NK-92 treated with Interleukin-12 subunit alpha and Interleukin-12 subunit beta, amount 100 ng/mL, for 24 hours (cell line): ENCODE results near the gene CSAD.
"Not testable (repeated sequence)": the region's sequence is repeated elsewhere in the genome, so short reads cannot be mapped to it uniquely, and the experiment has no call there.

Experiments
- DNase-seq: peaks from one replicate; lab custom pipeline; 2025; lab: John Stamatoyannopoulos, UW

Gene CSAD

DNA sequence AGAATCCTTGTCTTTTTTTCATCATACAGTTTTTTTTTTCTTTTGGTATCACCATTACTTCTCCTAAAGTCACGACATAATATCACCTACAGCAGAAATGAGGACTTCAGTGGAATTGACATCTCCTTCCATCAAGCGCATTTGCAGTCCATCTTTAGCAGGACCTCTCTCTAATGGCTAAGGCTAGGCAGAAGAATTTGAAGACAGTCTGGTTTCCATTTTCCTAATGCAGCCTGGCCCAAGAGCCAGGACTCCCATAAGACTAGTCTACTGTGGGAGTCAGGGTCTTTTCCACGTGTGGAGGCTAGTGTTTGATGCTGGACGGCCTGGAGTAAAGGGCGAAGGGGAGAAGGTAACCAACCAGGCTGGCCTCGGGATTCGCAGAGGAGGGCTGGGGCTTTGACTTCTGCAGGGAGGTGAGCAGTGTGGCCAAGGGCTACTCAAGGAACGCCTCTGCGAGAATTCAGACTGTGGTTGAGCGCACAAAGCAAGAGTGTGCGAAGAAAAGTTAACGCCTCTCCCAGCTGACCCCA, 972 bp downstream of the CSAD start:
- DNase-seq = no peak

DNA sequence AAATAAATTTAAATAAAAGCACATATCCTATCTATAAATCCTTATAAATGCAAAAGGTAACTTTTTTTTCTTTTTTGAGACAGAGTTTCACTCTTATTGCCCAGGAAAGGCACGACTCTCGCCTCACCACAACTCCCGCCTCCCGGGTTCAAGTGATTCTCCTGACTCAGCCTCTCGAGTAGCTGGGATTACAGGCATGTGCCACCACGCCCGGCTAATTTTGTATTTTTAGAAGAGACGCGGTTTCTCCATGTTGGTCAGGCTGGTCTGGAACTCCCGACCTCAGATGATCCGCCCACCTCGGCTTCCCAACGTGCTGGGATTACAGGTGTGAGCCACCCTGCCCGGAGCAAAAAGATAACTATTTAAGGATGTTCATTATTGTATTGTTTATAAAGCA, 1.9 kb downstream of the CSAD start:
- not testable (repeated sequence) for DNase-seq

DNA sequence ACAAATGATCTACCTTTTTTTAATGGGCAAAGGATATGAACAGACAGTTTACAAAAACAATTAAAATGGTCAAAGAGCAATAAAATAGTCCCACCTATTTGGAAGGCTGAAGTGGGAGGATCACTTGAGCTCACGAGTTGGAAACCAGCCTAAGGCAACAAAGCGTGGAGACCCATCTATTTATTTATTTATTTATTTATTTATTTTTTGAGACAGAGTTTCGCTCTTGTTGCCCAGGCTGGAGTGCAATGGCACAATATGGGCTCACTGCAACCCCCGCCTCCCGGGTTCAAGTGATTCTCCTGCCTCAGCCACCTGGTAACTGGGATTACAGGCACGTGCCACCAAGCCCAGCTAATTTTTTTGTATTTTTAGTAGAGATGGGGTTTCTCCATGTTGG, 3.3 kb downstream of the CSAD start:
- DNase-seq = not testable (repeated sequence)

DNA sequence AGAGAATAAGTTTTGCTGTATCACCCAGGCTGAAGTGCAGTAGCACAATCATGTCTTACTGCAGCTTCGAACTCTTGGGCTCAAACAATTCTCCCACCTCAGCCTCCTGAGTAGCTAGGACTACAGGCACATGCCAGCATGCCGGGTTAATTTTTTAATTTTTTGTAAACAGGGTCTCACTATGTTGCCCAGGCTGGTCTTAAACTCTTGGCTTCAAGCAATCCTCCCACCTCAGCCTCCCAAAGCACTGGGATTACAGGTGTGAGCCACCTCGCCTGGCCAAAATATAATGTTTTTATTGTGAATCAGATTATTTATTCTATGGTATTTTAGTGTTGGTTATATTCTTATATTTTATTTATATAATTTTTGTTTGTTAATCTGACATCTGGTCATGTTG, 4.0 kb downstream of the CSAD start:
- DNase-seq = no peak

DNA sequence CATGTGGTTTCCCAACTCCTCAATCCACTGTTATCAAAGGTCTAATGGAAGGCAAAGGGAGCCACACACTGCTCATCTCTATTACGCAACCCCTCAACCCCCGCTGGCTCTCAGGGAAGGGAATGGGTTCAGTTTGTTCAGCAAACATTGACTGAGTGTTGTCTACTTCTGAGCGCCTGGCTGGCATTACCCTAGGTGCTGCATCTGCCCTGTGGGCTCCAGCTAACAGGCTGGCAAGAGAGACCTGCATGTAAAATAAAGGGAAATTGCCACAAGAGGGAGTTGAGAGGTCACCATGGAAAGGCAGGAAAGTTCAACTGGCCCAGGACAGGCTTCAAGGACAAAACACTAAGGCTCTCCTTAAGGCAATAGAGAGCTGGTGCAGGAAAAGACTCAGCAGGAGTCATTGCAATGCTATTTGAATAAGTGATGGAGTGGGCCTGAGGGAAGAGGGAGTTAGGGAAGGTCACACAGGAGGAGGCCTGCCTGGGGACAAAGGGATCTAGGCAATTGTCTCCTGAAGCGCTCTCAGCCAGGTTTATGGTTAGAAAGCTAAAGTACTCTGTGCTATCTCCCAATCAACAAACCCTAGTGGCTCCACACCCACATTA, 5.7 kb downstream of the CSAD start:
- DNase-seq = no peak

DNA sequence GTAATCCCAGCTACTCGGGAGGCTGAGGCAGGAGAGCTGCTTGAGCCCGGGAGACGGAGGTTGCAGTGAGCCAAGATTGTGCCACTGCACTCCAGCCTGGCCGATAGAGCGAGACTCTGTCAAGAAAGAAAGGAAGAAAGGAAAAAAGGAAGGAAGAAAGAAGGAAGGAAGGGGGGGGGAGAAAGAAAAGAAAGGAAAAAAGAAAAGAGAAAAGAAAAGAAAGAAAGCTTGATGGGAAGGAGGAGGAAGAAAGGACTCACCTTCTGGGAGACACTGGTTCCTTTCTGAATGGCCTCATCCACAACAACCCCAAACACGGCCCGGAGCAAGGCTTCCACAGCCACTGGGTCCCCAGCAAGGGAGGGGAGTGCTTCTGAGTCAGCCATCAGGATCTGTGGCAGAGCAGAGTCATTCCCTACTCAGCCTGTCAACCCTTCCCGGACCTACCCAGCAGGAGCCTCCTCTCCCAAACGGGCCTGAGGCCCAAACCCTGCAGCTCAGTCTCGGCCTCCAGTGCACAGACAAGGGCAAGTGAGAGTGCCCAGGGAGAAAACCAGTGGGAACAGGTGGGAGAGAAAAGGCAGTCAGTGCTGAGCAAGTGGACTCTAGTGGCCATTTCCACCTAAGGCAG, 7.5 kb downstream of the CSAD start:
- no peak for DNase-seq

DNA sequence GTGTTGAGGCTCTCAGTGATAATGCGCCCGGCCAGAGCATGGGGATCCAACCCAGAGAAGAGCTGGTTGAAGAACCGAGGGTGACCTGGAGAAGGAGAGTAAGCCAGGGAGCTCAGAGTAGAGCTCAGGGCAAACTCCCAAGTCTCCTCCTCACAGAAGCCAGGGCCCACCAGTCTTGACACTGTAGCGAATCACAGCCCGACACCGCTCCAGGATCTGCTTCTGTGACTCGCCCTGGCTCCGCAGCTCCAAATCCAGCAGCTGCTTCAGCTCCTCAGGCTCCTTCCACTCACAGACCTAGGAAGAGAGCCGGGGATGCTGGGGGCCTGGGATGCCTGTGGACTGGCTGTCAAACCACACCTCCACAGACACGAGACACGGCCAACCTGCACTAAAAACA, 8.4 kb downstream of the CSAD start:
- no peak for DNase-seq

DNA sequence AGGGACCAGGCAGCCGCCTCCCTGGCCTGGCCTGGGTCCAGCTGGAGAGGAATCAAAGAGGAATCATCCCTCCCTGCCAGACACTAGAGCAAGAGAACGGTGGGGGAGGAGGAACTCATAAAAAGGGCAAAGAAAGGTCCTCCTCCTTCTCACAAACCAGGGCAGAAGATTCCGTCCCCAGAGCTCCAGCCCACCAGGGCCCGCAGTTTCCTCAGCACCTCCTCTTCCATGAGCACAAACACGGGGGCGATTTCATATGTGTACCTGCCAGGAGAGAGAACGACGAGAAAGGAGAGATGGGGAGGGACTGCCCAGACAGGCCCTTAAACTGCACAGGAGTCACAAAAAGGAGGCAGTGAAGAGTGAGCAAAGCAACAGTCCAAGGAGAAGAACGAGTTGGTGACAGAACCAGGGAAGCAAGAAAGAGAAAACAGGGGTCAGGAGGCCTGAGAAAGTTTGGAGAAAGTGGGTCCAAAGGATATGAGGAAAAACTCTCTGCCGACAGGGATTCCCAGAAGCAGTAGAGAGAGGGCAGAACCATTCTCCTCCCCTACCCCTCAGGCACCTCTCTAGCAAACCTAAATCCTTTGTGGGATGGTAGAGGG, 8.9 kb downstream of the CSAD start:
- no peak for DNase-seq

DNA sequence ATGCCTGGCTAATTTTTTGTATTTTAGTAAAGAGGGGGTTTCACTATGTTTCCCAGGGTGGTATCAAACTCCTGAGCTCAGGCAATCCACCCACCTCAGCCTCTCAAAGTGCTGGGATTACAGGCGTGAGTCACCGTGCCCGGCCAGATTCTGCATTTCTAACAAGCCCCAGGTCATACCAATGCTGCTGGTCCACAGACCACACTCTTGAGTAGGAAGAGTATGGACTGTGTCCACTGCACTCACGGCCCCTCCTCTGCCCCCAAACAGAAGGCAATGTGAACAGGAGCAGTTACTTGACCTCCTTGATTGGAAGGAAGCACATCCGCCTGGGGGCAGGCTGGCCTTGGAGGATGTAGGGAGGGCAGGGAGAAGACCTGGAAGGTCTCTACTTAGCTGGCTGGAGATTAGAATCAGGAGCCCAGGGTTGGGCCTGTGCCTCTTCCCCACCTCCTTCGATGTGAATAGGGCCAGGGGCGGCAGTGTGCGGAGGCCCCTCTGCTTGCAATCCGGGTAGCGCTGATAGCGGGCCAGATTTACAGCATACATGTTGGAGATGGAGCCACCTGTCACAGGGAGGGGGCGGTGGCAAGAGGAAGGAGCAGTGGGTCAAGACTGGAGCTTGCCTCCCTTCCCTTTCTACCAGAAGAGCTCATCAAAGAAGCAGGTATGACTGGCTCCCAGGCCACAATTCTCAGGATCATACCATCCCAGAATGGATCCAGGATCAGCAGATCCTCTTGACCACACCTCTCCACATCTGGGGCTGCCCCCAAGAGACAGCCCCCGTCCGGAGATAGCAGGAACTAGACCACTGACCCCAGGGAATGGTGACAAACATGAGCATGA, 9.6 kb downstream of the CSAD start:
- no peak for DNase-seq

DNA sequence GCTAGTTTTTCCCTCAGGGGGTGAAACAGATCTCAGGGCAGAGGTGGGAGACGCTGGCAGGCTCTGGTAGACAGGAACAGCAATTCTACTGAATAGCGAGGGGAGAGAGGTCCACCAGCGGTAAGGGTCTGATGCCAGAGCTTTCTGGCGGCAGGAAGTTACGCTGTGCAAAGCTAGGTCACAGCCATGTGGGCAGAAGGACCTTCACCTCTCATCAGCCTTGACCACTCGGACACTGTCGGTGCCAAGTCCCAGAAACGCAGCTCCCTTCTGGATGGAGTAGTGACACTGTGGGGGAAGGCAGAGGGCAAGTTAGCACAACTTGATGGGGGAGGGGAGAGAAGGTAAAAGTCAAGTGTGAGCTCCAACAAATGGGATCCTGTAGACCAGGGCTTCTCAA, 10.5 kb downstream of the CSAD start:
- DNase-seq = no peak

DNA sequence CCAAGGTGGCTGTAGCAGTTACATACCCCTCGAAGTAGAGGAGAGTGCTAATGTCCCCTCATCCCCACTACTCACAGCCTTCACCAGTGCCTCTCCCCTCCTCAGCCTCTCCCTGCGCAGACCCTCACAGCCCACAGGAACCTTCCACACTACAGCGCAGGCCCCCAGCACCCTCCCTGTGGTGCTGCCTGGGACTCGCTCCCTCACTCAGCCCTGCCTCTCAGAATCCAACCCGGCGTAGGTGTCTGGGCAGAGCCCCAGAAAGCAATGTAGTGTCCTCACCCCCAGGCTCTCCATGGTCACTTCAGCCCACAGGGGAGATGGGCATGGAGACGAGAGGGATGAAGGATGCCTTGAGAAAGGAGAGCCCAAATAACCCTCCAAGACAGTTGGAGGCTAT, 11.1 kb downstream of the CSAD start:
- no peak for DNase-seq

DNA sequence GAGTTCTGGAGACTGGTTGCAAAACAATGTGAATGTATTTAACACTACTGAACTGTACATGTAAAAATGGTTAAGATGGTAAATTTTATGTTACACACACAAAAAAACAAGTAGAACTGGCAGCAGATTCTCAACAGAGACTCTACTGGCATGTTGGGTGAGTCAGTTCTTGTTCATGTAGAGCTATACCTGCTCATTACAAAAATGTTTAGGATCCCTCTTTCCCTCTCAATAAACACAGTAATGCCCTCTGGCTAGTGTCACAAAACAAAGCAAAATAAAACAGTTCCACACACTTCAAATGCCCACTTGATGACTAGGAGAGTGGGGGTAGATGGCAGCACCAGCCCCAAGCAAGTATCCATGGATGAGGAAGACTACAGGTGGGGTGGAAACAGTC, 13.9 kb downstream of the CSAD start:
- DNase-seq = no peak

DNA sequence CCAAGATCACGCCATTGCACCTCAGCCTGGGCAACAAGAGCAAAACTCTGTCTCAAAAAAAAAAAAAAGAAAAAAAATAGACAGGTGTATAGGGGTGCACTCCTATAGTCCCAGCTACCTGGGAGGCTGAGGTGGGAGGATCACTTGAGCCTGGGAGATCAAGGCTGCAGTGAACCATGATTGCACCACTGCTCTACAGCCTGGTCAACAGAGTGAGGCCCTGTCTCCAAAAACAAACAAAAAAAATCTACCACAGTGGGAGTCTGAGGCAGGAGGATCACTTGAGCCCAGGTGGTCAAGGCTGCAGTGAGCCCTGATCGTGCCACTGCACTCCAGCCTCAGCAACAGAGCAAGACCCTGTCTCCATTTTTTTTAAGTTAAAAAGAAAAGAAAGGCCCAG, 17.7 kb downstream of the CSAD start:
- not testable (repeated sequence) for DNase-seq

DNA sequence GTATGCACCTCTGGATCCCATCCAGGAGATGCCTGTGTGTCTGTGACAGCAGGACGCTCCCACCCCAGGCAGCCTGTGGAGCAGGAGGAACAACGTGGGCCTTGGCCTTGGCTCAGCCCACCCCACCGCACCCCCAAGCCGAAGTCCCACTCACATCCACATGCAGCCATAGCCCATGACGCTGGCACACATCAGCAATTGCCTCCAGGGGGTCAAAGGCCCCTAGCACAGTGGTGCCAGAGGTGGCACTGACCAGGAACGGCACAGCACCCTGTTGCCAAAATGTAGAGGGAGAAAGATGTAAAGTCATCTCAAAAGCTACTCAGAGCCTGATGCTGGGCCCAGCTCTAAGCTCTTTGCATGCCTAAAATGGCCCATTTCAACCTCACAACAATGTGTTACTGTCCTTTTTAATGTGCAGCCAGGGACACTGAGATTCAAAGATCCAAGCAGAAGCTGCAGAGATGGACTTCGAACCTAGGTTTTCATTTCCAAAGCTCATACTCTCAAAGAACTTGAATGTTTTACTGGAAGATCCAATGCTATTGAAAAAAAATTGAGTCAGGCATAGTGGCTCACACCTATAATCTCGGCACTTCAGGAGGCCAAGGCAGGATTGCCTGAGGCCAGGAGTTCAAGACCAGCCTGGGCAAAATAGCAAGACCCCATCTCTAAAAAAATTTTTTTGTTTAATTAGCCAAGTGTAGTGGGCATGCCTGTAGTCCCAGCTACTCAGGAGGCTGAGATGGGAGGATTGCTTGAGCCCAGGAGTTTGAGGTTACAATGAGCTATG, 19.4 kb downstream of the CSAD start:
- no peak for DNase-seq

DNA sequence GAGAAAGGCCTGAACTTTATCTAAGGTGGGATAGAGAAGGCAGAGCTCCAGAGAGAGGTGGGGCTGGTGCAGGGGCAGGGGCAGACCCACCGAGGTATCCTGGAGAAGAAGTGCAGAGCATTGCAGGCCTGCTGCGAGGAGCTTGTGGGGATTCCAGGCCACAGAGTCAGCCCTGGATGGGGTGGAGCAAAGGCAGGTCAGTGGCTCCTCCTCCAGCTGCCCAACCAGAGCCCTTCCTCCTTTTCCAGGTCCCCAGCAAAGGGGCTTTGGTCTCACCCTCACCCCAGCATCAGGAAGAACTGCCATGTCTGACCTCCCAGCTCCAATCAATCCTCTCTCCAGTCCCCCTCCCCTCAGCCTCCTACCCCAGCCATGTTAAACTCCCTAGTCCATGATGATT, 20.1 kb downstream of the CSAD start:
- no peak for DNase-seq

DNA sequence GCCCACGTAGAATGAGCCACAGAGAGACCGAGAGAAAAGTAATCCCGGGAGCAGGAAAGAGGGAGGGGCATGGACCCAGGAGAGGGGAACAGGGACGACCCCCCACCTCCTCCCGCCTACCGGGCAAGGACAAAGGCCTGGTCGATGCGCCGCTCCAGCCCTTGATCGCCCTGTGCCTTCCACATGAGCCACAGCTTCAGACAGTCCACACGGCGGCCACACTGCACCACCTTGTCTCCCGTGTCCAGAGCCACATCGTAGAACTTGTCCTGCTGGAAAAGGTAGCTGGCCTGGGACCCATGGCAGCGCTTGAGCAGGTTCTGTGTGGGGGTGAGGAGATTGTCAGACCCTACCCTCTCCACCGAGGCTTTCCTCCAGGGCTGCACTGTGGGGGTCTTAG, 20.7 kb downstream of the CSAD start:
- DNase-seq = no peak

DNA sequence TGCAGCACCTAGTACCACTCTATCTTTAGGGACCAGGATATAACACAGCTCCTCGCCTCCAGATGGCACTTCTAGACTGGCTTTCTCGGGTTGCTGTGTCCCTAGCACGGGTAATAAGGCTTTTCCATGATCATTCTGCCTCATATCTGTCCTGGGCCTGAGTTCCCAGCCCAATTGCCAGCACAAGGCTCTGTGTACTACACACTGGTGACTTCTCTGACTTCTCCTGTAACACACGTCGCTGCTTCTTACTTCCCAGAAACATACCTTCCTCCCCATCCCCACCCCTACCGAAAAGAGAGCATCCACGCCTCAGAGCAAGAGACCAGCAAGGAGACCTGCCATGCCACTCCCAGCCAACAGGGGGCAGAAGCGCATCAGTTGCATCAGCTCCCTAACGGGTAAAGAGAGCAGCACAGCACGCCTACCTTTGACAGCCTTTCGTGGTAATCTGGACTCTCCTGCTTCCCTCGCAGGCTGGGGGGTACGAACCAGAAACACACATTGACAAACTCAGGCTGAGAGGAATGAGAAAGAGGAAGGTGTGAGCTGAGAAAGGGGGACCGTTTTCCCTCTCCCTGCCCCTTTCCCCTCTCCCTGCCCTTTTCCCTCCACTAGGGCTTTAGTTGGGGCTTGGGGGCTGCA, 21.4 kb downstream of the CSAD start:
- DNase-seq = peak; percentile 74

DNA sequence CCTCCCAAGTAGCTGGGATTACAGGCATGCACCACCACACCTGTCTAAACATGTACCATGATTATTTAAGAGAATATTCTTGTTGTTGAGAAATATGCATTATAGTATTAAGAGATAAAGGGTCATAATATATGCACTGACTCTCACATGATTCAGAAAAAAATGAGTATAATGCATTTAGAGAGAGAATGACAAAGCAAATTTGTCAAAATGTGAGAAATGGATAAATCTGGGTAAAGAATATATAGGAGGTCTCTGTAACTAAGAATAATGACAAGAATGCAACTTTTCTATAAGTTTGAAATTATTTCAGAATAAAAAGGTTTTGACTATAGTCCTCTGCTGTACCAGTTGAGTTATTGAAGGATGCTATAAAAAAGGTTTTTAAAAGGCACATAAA, 28.3 kb downstream of the CSAD start:
- no peak for DNase-seq

DNA sequence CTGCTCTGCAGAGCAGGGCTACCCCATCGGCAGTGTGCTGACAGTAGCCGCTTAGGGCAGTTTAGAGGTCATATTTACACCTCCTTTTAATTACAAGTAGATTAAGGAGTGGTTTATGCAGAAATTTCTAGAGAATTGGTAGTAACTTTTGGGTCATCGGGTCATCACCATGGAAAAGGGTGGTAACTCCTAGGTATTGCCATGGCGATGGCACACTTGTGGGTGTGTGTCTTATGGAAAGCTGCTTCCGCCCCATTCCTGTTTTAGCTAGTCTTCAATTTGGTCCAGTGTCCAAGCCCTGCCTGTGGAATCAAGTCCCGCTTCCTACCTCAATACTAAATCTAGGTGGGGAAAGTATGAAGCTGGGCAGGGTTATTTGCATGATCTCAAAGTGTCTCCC, 29.7 kb downstream of the CSAD start:
- no peak for DNase-seq

DNA sequence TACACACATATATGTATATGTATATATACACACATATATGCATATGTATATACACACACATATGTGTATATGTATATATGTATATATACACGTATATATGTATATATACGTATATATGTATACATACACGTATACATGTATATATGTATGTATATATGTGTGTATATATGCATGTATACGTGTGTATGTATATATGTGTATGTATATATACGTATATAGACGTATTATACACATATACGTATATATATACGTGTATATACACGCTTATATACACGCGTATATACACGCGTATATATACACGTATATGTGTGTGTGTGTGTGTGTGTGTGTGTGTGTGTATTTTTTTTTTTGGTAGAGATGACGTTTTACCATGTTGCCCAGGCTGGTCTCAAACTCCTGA, 33.1 kb downstream of the CSAD start:
- DNase-seq = no peak

DNA sequence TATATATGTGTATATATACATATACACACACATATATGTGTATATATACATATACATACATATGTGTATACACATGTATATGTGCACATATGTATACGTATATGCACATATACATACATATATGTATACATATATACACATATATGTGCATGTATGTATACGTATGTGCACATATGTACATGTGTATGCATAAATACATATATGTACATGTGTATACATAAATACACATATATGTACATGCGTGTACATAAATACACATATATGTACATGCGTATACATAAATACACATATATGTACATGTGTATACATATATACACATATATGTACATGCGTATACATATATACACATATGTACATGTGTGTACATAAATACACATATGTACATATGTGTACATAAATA, 33.5 kb downstream of the CSAD start:
- DNase-seq = no peak
